ENCODE results near the gene ZNF550. TPM values are rescaled to one million over a fixed set of nuclear protein-coding genes. Genes with fewer than 3 reads are reported as not detected.

Gene ZNF550
- total and polyA plus RNA-seq, 9 of the 15 experiments (the other 6 are each of a cell fraction or from before 2014, with no cell fraction given): 1.6 to 11.8 (median 4.3) TPM

GRCh38 chr19:57578487-57579205 is 19.0 kb upstream of the ZNF550 start, which contains the start of gene ZNF416 (continued):
- TF ChIP-seq FOS (IDR thresholded peaks at IDR 0.05; ENCODE audit: extremely low read depth, insufficient read length): peak; percentile 68
- TF ChIP-seq SAP30 (IDR thresholded peaks at IDR 0.05; ENCODE audit: borderline replicate concordance, insufficient read depth, low read depth, low read length, poor library complexity, severe bottlenecking): peak; percentile 49
- no peak for TF ChIP-seq ZNF696 (CRISPR knock-in tag; conservative IDR thresholded peaks at IDR 0.05)
- TF ChIP-seq, protein P1, sequence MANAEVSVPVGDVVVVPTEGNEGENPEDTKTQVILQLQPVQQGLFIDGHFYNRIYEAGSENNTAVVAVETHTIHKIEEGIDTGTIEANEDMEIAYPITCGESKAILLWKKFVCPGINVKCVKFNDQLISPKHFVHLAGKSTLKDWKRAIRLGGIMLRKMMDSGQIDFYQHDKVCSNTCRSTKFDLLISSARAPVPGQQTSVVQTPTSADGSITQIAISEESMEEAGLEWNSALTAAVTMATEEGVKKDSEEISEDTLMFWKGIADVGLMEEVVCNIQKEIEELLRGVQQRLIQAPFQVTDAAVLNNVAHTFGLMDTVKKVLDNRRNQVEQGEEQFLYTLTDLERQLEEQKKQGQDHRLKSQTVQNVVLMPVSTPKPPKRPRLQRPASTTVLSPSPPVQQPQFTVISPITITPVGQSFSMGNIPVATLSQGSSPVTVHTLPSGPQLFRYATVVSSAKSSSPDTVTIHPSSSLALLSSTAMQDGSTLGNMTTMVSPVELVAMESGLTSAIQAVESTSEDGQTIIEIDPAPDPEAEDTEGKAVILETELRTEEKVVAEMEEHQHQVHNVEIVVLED (CRISPR knock-in tag; IDR thresholded peaks at IDR 0.05): peak; percentile 53; the same call in 1 of the 2 replicates
- peak; percentile 91 for TF ChIP-seq ZBTB40 (IDR thresholded peaks at IDR 0.05)
- TF ChIP-seq ZBTB40 (CRISPR knock-in tag; IDR thresholded peaks at IDR 0.05): no peak
- TF ChIP-seq RBM25 (IDR thresholded peaks at IDR 0.05; ENCODE audit: low read depth, low read length, severe bottlenecking): peak; percentile 69
- no peak for TF ChIP-seq SUPT5H (IDR thresholded peaks at IDR 0.05)
- peak; percentile 67 for TF ChIP-seq ZFP36 (IDR thresholded peaks at IDR 0.05; ENCODE audit: low read depth, low read length, partially characterized antibody)
- TF ChIP-seq, protein P2, sequence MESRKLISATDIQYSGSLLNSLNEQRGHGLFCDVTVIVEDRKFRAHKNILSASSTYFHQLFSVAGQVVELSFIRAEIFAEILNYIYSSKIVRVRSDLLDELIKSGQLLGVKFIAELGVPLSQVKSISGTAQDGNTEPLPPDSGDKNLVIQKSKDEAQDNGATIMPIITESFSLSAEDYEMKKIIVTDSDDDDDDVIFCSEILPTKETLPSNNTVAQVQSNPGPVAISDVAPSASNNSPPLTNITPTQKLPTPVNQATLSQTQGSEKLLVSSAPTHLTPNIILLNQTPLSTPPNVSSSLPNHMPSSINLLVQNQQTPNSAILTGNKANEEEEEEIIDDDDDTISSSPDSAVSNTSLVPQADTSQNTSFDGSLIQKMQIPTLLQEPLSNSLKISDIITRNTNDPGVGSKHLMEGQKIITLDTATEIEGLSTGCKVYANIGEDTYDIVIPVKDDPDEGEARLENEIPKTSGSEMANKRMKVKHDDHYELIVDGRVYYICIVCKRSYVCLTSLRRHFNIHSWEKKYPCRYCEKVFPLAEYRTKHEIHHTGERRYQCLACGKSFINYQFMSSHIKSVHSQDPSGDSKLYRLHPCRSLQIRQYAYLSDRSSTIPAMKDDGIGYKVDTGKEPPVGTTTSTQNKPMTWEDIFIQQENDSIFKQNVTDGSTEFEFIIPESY (CRISPR knock-in tag; IDR thresholded peaks at IDR 0.05): peak; percentile 55; the same call in 1 of the 2 replicates
- TF ChIP-seq, protein P3, sequence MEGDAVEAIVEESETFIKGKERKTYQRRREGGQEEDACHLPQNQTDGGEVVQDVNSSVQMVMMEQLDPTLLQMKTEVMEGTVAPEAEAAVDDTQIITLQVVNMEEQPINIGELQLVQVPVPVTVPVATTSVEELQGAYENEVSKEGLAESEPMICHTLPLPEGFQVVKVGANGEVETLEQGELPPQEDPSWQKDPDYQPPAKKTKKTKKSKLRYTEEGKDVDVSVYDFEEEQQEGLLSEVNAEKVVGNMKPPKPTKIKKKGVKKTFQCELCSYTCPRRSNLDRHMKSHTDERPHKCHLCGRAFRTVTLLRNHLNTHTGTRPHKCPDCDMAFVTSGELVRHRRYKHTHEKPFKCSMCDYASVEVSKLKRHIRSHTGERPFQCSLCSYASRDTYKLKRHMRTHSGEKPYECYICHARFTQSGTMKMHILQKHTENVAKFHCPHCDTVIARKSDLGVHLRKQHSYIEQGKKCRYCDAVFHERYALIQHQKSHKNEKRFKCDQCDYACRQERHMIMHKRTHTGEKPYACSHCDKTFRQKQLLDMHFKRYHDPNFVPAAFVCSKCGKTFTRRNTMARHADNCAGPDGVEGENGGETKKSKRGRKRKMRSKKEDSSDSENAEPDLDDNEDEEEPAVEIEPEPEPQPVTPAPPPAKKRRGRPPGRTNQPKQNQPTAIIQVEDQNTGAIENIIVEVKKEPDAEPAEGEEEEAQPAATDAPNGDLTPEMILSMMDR (IDR thresholded peaks at IDR 0.05 in 2 of 3, conservative IDR thresholded peaks at IDR 0.05 in 1 of 3; ENCODE audit: insufficient read depth in 2 of 3, low read depth in 1 of 3, low read length in 3 of 3): peak; percentile 19 to 35 (median 23); a peak in 2 of 6 replicates
- peak; percentile 34; the same call in 1 of the 2 replicates for TF ChIP-seq ATF7 (IDR thresholded peaks at IDR 0.05)

Measured in K562 (cell line).